NCI-H187 treated with DMSO at 0.1 percent for 48 hours (cell line): ENCODE measurements around the gene NACA2.

Source experiments
- DNase-seq: peaks from one replicate; lab custom pipeline; 2025; lab: John Stamatoyannopoulos, UW

Gene NACA2

DNA sequence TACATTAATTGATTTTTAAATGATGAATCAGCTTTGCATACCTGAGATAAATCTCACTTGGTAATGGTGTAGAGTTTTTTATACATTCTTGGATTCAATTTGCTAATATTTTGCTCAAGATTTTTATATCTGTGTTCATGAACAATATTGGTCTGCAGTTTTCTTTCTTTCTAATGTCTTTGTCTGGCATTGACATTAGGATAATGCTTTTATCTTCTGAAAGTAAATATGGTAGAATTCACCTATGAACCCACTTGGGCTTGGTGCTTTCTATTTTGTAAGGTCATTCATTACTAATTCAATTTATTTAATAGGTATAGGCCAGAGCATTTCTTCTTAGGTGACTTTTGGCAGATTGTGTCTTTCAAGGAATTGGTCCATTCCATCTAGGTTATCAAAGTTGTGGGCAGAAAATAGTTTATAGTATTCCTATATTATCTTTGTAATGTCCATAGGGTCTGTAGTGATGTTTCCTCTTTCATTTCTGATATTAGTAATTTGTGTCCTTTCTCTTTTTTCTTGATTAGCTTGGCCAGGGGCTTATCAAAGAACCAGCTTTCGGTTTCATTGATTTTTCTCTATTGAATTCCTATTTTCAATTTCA lies 45.6 kb downstream of the NACA2 start:
- DNase-seq: no peak

DNA sequence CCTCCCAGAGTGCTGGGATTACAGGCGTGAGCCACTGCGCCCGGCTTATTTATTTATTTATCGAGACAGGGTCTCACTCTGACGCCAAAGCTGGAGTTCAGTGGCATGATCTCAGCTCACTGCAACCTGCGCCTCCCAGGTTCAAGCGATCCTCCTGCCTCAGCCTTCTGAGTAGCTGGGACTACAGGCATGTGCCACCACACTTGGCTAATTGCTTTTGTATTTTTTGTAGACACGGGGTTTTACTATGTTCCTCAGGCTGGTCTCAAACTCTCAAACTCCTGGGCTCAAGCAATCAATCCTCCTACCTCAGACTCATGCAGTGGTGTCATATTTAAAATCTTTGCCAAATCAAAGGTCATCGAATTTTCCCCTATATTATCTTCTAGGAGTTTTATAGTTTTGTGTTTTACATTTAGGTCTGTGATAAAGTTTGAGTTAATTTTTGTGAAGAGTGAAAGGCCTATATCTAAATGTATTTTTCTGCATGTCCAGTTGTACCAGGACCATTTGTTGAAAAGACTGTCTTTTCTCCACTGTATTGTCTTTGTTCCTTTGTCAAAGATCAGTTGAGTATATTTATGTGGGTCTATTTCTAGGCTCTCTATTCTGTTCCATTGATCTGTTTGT lies 47.1 kb downstream of the NACA2 start:
- no peak for DNase-seq

DNA sequence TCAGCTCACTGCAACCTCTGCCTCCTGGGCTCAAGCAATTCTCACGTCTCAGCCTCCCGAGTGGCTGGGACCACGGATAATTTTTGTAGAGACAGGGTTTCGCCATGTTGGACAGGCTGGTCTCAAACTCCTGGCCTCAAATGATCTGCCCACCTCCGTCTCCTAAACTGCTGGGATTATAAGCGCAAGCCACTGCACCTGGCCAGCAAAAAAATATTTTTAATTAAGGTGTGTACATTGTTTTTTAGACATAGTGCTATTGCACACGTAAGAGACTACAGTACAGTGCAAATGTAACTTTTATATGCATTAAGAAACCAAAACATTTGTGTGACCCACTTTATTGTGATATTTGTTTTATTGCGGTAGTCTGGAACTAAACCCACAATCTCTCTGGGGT lies 49.0 kb downstream of the NACA2 start:
- no peak for DNase-seq

DNA sequence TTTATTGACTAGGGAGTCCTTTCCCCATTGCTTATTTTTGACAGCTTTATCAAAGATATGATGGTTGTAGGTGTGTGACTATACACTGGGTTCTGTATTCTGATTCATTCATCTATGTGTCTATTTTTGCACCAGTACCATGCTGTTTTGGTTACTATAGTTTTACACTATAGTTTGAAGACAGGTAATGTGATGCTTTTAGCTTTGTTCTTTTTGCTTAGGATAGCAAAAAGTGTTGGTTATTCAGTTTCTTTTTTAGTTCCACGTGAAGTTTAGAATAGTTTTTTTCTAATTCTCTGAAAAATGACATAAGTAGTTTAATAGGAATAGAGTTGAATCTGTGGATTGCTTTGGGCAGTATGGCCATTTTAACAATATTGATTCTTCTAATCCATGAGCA lies 50.1 kb downstream of the NACA2 start:
- DNase-seq: no peak
